IPS-20b (cell line): ENCODE data around the gene G6PC3.
"Not testable (repeated sequence)": the region's sequence is repeated elsewhere in the genome, so short reads cannot be mapped to it uniquely, and the experiment has no call there.

Experiments
- H3K27ac ChIP-seq: one replicate; pipeline ENCODE4 v1.5.1; 2013; ENCODE audit warnings: low read length
- H3K27me3 ChIP-seq: 2 replicates; pipeline ENCODE4 v1.6.1; 2013; ENCODE audit warnings: mild to moderate bottlenecking, low read length, inconsistent platforms; ENCODE audit not compliant: insufficient read depth
- H3K36me3 ChIP-seq: 2 replicates; pipeline ENCODE4 v1.6.1; 2013; ENCODE audit warnings: low read depth, mild to moderate bottlenecking, inconsistent platforms, low read length, moderate library complexity; ENCODE audit not compliant: insufficient read depth
- H3K4me1 ChIP-seq: 2 replicates; pipeline ENCODE4 v1.6.1; 2013; ENCODE audit warnings: mild to moderate bottlenecking, control low read depth, inconsistent platforms, low read length, moderate library complexity; ENCODE audit not compliant: insufficient read depth
- H3K4me3 ChIP-seq: 2 replicates; pipeline ENCODE4 v1.5.1; 2013; ENCODE audit warnings: mild to moderate bottlenecking, low read length, inconsistent platforms
- H3K9ac ChIP-seq: 2 replicates; pipeline ENCODE4 v1.6.1; 2013; ENCODE audit warnings: low read depth, mild to moderate bottlenecking, inconsistent platforms, low read length, moderate library complexity
- H3K9me3 ChIP-seq: 2 replicates; pipeline ENCODE4 v1.6.1; 2013; ENCODE audit warnings: mild to moderate bottlenecking, low read depth, low read length, inconsistent platforms; ENCODE audit not compliant: insufficient read depth

G6PC3 gene

DNA sequence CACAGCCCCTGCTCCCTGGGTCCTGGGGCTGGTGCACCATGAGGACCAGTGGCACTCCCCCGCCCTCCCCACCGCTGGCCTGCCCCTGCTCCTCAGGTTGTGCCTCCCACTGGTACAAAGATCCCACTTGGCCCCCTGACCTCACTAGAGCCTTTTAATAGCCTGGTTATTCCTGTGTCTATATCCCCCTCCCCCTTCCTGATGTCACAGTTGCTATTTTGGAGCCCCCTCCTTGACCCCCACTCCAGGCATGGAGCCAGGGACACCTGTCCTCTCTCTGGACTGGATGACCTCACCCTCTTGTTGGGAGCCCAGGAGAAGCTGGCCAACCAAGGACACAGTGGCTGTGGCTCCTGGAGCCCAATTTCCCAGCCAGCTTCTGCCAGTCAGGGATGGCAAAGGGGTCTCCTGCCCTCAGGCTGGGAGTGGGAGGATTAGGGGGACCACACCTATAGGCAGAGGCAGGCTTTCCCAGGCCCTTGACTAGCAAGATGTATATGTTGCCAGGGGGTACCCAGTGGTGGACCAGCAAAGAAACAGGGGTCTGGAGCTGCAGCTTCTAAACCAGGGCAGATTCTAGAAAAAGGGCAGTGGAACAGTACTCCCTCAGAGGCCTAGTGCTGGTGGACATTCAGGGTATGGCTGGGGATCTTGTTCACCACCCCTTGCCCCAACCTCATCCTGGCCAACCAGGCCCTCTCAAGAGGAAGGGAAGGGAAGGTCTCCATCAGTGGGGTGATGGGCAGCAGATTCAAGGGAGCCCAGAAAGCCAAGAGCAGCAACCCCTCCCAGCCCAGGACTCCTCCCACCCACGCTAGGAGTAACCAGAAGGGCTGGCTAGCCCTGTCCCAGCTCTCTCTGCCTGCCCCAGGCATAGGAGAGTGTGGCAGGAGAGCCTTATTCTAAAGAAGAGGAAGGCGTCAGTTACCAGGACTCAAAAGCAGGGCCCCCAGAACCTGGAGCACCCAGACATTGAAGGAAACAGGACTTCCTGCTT lies 42.0 kb downstream of the G6PC3 start:
- no peak overlapping the region for H3K27ac ChIP-seq
- peaks cover 16% of the 10 kb centered on the region for H3K36me3 ChIP-seq
- no peaks in the 10 kb centered on the region for H3K27me3 ChIP-seq
- H3K4me1 ChIP-seq, result peaks cover 14% of the 10 kb centered on the region
- H3K4me3 ChIP-seq, result no peak overlapping the region
- H3K9me3 ChIP-seq, result no peaks in the 10 kb centered on the region
- H3K9ac ChIP-seq, result no peak overlapping the region

DNA sequence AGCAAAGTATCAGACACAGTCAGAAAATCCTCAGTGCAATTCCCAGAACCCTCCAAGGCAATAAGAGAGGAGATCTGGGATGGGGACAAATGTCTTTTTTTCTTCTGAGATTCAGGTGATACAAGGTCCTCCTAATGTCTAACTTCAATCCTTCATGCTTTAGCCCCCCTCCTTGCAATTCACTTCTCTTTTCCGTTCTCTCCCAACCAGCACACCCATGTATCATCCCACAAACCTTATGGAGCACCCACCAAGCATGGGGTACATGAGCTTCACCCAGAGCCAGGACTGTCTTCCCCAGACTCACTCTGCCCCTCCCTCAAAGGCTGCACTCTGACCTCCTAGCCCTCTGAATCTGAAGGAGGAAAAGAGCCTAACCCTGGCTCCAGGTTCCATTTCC lies 42.8 kb downstream of the G6PC3 start:
- H3K4me1 ChIP-seq, result peaks cover 21% of the 10 kb centered on the region
- no peak overlapping the region for H3K4me3 ChIP-seq
- no peaks in the 10 kb centered on the region for H3K9me3 ChIP-seq
- H3K27me3 ChIP-seq, result no peaks in the 10 kb centered on the region
- no peak overlapping the region for H3K27ac ChIP-seq
- peaks cover 16% of the 10 kb centered on the region for H3K36me3 ChIP-seq
- H3K9ac ChIP-seq, result no peak overlapping the region

DNA sequence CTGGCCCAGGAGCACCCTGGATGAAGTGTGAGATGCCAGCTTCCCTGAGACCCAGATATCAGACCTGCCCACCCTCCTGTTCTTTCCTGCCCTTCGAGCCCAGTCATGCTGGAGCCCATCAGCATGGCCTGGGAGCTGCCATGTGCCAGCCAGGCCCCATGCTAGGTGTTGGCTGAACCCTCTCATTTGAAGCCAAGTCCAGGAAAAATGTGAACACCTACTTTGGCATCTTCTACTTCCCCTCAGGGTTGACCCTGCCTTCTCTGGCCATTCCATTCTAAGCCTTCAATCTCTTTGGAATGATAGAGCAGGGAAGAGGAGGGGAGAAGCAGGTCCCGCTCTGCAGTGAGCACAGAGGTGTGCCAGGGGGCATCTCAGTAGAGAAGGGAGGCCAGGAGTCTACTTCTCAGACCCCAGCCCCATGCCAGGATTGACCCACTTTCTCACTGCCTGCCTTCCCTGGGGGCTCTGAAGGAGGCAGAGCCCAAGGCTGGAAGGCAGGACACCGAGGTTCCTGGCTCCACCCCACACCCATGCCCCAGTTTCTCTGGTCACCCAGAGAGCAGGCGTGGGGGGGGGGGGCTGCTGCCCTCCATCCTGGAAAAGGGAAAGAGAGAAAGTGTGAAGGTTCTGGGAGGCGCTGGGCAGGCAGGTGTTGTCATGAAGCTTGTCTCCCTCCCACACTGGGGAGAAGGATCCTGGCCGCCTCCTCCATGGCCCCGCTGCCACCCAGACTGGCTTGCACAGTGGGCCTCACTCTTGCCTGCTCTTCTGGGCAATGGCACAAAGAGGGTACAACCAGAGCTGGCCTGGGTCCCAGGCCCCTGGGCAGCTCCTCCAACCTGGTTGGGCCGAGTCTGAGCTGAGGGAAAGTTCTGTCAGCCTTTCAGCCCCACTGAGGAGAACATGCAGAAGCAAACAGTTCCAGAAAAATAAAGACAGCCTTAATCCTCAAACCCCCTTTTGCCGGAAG lies 43.6 kb downstream of the G6PC3 start:
- H3K27me3 ChIP-seq, result no peaks in the 10 kb centered on the region
- H3K36me3 ChIP-seq, result peaks cover 16% of the 10 kb centered on the region
- peaks cover 28% of the 10 kb centered on the region for H3K4me1 ChIP-seq
- no peaks in the 10 kb centered on the region for H3K9me3 ChIP-seq
- H3K27ac ChIP-seq, result no peak overlapping the region
- H3K4me3 ChIP-seq, result no peak overlapping the region
- H3K9ac ChIP-seq, result no peak overlapping the region

- Histone ChIP-seq H3K36me3 (peaks cover 14% of the 10 kb centered on the region), H3K4me3 (no peak overlapping the region), H3K9me3 (no peaks in the 10 kb centered on the region), H3K9ac (no peak overlapping the region), H3K4me1 (peaks cover 26% of the 10 kb centered on the region; the same call in 1 of the 2 replicates), H3K27me3 (no peaks in the 10 kb centered on the region), H3K27ac (no peak overlapping the region)
Observed at GRCh38 chr17:44115585-44116415, 45.3 kb downstream of the G6PC3 start.

GRCh38 chr17:44117351-44117750 lies 46.8 kb downstream of the G6PC3 start:
- Histone ChIP-seq H3K4me3 (no peak overlapping the region), H3K9ac (no peak overlapping the region), H3K4me1 (peaks cover 28% of the 10 kb centered on the region; the same call in 1 of the 2 replicates), H3K27ac (no peak overlapping the region), H3K27me3 (peaks cover 5% of the 10 kb centered on the region; the same call in 1 of the 2 replicates), H3K9me3 (no peaks in the 10 kb centered on the region), H3K36me3 (peaks cover 14% of the 10 kb centered on the region)

DNA sequence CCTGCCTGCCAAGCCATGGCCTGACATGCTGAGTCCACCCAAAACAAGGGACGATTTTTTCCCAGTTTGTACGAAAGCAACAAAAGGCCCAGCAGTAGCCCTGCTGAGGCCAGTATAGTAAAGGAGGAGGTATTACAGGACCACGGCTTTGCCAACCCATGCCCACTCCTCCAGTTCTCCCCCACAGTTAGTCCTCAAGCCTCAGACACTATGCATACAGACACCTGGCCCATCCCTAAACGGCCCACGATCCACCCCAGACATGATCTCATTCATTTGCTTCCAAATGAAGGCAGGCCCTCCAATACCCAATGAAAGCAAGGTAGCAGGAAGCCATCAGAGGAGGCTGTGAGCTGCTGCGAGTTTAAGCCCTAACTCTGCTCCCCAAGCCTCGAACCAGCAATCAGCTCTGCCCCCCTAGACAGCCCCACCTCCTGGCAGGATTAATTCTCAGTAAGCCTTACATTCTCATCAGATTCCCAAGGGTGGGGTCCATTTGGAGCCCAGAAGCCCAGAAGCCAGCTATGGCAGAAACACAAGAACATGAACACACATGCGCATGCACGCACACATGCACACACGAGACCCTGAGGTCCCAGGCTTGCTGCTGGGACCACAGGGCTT lies 48.0 kb downstream of the G6PC3 start:
- H3K27me3 ChIP-seq, result peaks cover 5% of the 10 kb centered on the region; the same call in 1 of the 2 replicates
- no peak overlapping the region for H3K27ac ChIP-seq
- H3K9me3 ChIP-seq, result no peaks in the 10 kb centered on the region
- H3K36me3 ChIP-seq, result peaks cover 14% of the 10 kb centered on the region
- H3K9ac ChIP-seq, result no peak overlapping the region; the same call in 1 of the 2 replicates
- H3K4me3 ChIP-seq, result no peak overlapping the region
- H3K4me1 ChIP-seq, result peaks cover 32% of the 10 kb centered on the region; the same call in 1 of the 2 replicates

- no peak overlapping the region for H3K27ac ChIP-seq
- H3K36me3 ChIP-seq, result peaks cover 14% of the 10 kb centered on the region
- H3K9ac ChIP-seq, result no peak overlapping the region; the same call in 1 of the 2 replicates
- peaks cover 32% of the 10 kb centered on the region; the same call in 1 of the 2 replicates for H3K4me1 ChIP-seq
- H3K4me3 ChIP-seq, result no peak overlapping the region
- H3K27me3 ChIP-seq, result peaks cover 5% of the 10 kb centered on the region; the same call in 1 of the 2 replicates
- H3K9me3 ChIP-seq, result no peaks in the 10 kb centered on the region
Observed at GRCh38 chr17:44119062-44119461, 48.5 kb downstream of the G6PC3 start.

DNA sequence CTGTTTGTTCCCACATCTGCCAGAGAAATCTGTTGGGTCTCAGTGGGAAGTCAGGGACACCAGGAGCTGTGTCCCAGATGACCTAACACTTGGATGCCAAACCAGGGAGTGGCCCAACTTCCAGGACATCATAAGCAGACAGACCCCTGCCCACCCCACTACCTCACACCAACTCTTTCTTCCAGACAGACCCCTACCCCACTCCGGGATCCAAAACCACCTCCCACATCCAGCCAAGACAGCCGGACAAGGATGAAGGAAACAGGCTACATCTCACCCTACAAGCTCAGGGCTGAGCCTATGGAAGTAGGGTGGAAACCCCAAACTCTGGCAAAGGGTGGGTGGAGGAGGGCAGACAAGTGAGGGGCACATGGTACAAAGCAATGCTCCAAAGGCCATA lies 49.3 kb downstream of the G6PC3 start:
- H3K4me1 ChIP-seq, result peaks cover 32% of the 10 kb centered on the region; the same call in 1 of the 2 replicates
- no peak overlapping the region for H3K4me3 ChIP-seq
- peaks cover 10% of the 10 kb centered on the region for H3K36me3 ChIP-seq
- H3K27ac ChIP-seq, result no peak overlapping the region
- peaks cover 5% of the 10 kb centered on the region; the same call in 1 of the 2 replicates for H3K27me3 ChIP-seq
- no peaks in the 10 kb centered on the region for H3K9me3 ChIP-seq
- no peak overlapping the region for H3K9ac ChIP-seq

GRCh38 chr17:44120281-44120680 lies 49.7 kb downstream of the G6PC3 start:
- Histone ChIP-seq H3K36me3 (peaks cover 10% of the 10 kb centered on the region), H3K4me1 (peaks cover 32% of the 10 kb centered on the region; the same call in 1 of the 2 replicates)
- not testable (repeated sequence) for H3K9me3 ChIP-seq, H3K27ac ChIP-seq, H3K27me3 ChIP-seq, H3K4me3 ChIP-seq, H3K9ac ChIP-seq

- peaks cover 5% of the 10 kb centered on the region; the same call in 1 of the 2 replicates for H3K27me3 ChIP-seq
- H3K27ac ChIP-seq, result no peak overlapping the region
- H3K9ac ChIP-seq, result no peak overlapping the region; the same call in 1 of the 2 replicates
- peaks cover 10% of the 10 kb centered on the region for H3K36me3 ChIP-seq
- H3K4me3 ChIP-seq, result peak overlapping the region; percentile 96; the same call in 1 of the 2 replicates
- H3K4me1 ChIP-seq, result peaks cover 32% of the 10 kb centered on the region; the same call in 1 of the 2 replicates
- no peaks in the 10 kb centered on the region for H3K9me3 ChIP-seq
Observed at GRCh38 chr17:44120851-44121605, 50.5 kb downstream of the G6PC3 start.
